Endothelial cell of umbilical vein (primary cell): Measurements from ENCODE around the gene LTBP2. TPM values are rescaled to one million over a fixed set of nuclear protein-coding genes. Genes with fewer than 3 reads are reported as not detected.

Source experiments
- BruUV-seq: library from RNA; stranded (reverse); fragments of 400-500 nt; replicated peaks from 2 replicates; lab custom pipeline; 2021; lab: Mats Ljungman, UMichigan
- CTCF ChIA-PET: fragments of 300-600, 350-600 bp; sonication (Branson Sonifier 250); formaldehyde crosslinking; loops from one replicate; lab custom pipeline; 2021; ENCODE audit warnings: antibody characterized with exemption, inconsistent platforms; lab: Charles Lee
- POLR2A ChIA-PET: fragments of 300-600, 350-600 bp; sonication (Branson Sonifier 250); formaldehyde crosslinking; loops from one replicate; lab custom pipeline; 2021; ENCODE audit warnings: antibody characterized with exemption, inconsistent platforms; lab: Charles Lee
- DNase-seq: peaks from one replicate; pipeline ENCODE4 v3.0.0-alpha.2; 2011; ENCODE audit warnings: low read depth, low spot score
- FAIRE-seq: peaks from 2 replicates; lab custom pipeline; 2011; peaks lifted over from hg19 to GRCh38; lab: Jason Lieb, UNC
- H2AFZ ChIP-seq: 2 replicates; pipeline ENCODE4 v1.6.0; 2012; ENCODE audit warnings: low read depth, low read length, control low read depth, inconsistent platforms
- H3K27ac ChIP-seq: 2 replicates; pipeline ENCODE4 v1.5.1; 2011; ENCODE audit warnings: low read depth, mild to moderate bottlenecking, control low read depth, low read length, moderate library complexity; ENCODE audit not compliant: insufficient read depth
- H3K27me3 ChIP-seq, 2 experiments: 2 replicates each; pipeline versions ENCODE4 v1.6.0 to v1.6.1; 2011; ENCODE audit warnings: low read length in 2 of 2, mixed read lengths in 1 of 2; ENCODE audit not compliant: control insufficient read depth in 2 of 2, insufficient read depth in 2 of 2
- H3K36me3 ChIP-seq, 2 experiments: 2 replicates in 1 of 2; 3 replicates in 1 of 2; pipeline ENCODE4 v1.5.1; 2011; ENCODE audit warnings: low read length in 2 of 2, mild to moderate bottlenecking in 1 of 2, moderate library complexity in 1 of 2; ENCODE audit not compliant: control insufficient read depth in 2 of 2, insufficient read depth in 2 of 2; ENCODE audit errors: extremely low read depth in 1 of 2
- H3K4me1 ChIP-seq: 3 replicates; pipeline ENCODE4 v1.5.1; 2011; ENCODE audit warnings: mild to moderate bottlenecking, low read length; ENCODE audit not compliant: control insufficient read depth, insufficient read depth; ENCODE audit errors: extremely low read depth
- H3K4me2 ChIP-seq: 2 replicates; pipeline ENCODE4 v1.6.1; 2011; ENCODE audit warnings: low read length, control low read depth, mixed read lengths; ENCODE audit not compliant: insufficient read depth
- H3K4me3 ChIP-seq, 3 experiments: fragments of 200-600 bp in 1 of 3; sonication (generic), shearing (Covaris generic) in 1 of 3; replicated peaks in 1 of 3; 2 replicates each; pipeline ENCODE4 v1.5.1; 2011 to 2016; ENCODE audit warnings: control low read depth in 3 of 3, low read length in 3 of 3, mild to moderate bottlenecking in 2 of 3, inconsistent platforms in 1 of 3, low read depth in 1 of 3, moderate library complexity in 1 of 3; ENCODE audit not compliant: insufficient read depth in 1 of 3
- H3K79me2 ChIP-seq: 2 replicates; pipeline ENCODE4 v1.6.0; 2012; ENCODE audit warnings: low read length, inconsistent platforms; ENCODE audit not compliant: control insufficient read depth, insufficient read depth
- H3K9ac ChIP-seq: replicated peaks from 2 replicates; pipeline ENCODE3; 2011; ENCODE audit warnings: low read length, control low read depth; ENCODE audit not compliant: insufficient read depth; ENCODE audit errors: extremely low read depth
- H3K9me1 ChIP-seq: replicated peaks from 3 replicates; pipeline ENCODE4 v1.6.0; 2011; ENCODE audit warnings: mild to moderate bottlenecking, low read length; ENCODE audit not compliant: control insufficient read depth, insufficient read depth; ENCODE audit errors: extremely low read depth
- H3K9me3 ChIP-seq: replicated peaks from 2 replicates; pipeline ENCODE4 v1.5.1; 2012; ENCODE audit warnings: low read length, inconsistent platforms; ENCODE audit not compliant: control insufficient read depth, insufficient read depth
- H4K20me1 ChIP-seq: replicated peaks from 2 replicates; pipeline ENCODE3; 2011; ENCODE audit warnings: mild to moderate bottlenecking, low read length; ENCODE audit not compliant: control insufficient read depth, insufficient read depth; ENCODE audit errors: extremely low read depth
- CTCF ChIP-seq, 2 donors: IDR thresholded peaks; 1 replicate in 1 of 2; 2 replicates in 1 of 2; pipeline ENCODE4 v1.5.1; 2011; ENCODE audit warnings: low read length in 2 of 2, mild to moderate bottlenecking in 2 of 2, moderate library complexity in 2 of 2, control low read depth in 1 of 2, inconsistent platforms in 1 of 2, low read depth in 1 of 2; ENCODE audit not compliant: insufficient read depth in 1 of 2; ENCODE audit errors: extremely low read depth in 1 of 2
- EZH2 ChIP-seq: IDR thresholded peaks from 2 replicates; pipeline ENCODE4 v1.6.1; 2012; ENCODE audit warnings: borderline replicate concordance, low read depth, mild to moderate bottlenecking, moderate library complexity, low read length, inconsistent platforms; ENCODE audit not compliant: severe bottlenecking
- FOS ChIP-seq: IDR thresholded peaks from 2 replicates; pipeline ENCODE4 v1.6.1; 2011; ENCODE audit warnings: mild to moderate bottlenecking, low read length, moderate library complexity, borderline replicate concordance; ENCODE audit not compliant: insufficient read depth
- GATA2 ChIP-seq: IDR thresholded peaks from 2 replicates; pipeline ENCODE4 v1.7.0; 2011; ENCODE audit warnings: low read depth, mild to moderate bottlenecking, moderate library complexity, mixed read lengths, low read length; ENCODE audit not compliant: insufficient read length, insufficient read depth
- JUN ChIP-seq: IDR thresholded peaks from 2 replicates; pipeline ENCODE4 v1.6.1; 2011; ENCODE audit warnings: borderline replicate concordance, low read depth; ENCODE audit not compliant: insufficient read length, insufficient read depth
- MAX ChIP-seq: IDR thresholded peaks from 2 replicates; pipeline ENCODE4 v1.6.1; 2011; ENCODE audit not compliant: insufficient read depth, insufficient read length
- MYC ChIP-seq: IDR thresholded peaks from one replicate; pipeline ENCODE4 v1.6.1; 2011; ENCODE audit warnings: mild to moderate bottlenecking, low read depth, low read length
- POLR2A ChIP-seq: IDR thresholded peaks from 2 replicates; pipeline ENCODE4 v1.6.1; 2012; ENCODE audit warnings: low read depth, mild to moderate bottlenecking, control low read depth, low read length
- POLR2AphosphoS5 ChIP-seq: IDR thresholded peaks from 2 replicates; pipeline ENCODE4 v1.6.1; 2012; ENCODE audit warnings: low read depth, mild to moderate bottlenecking, control low read depth, low read length, moderate library complexity; ENCODE audit not compliant: insufficient read depth
- dilution Hi-C: fragments of 300-500 bp; cut with MboI; formaldehyde crosslinking; loops from one replicate; pipeline ENCODE4 v1.15.0; 2019; ENCODE audit warnings: low sequenced_read_pairs; ENCODE audit not compliant: extremely low pct_ligation_motif_present
- intact Hi-C: fragments of 100-400 bp; cut with micrococcal nuclease; formaldehyde crosslinking; loops from one replicate; pipeline ENCODE4 v1.10.0; 2022
- polyA plus RNA-seq, 4 experiments: library from polyadenylated mRNA; depleted of rRNA in 3 of 4; stranded (reverse) in 3 of 4; unstranded in 1 of 4; fragments of >200 nt; gene quantifications; 2 replicates each; pipeline versions ENCODE4 v1.2.1 to v1.2.3, GENCODE V29; 2011 to 2012; ENCODE audit warnings: missing spikeins in 1 of 4
- total RNA-seq: library from RNA; stranded (reverse); gene quantifications from 2 replicates; pipeline ENCODE4 v1.2.3, GENCODE V29; 2021

LTBP2 gene
- total and polyA plus RNA-seq, 2 donors (not counting 3 experiments of a cell fraction or from before 2014, with no cell fraction given): 209 to 268 TPM

- H3K9me3 ChIP-seq: no peaks in the 10 kb centered on the region
- no peak overlapping the region for H2AFZ ChIP-seq
- ChIA-PET CTCF (interaction anchor here (1.2 to 7.8 kb wide), 6 partner anchors 17 to 188 kb away, joined by 3 to 74 read pairs (median 20); no protein-coding TSS in a partner anchor), POLR2A (interaction anchor here (1.2 kb wide), 1 partner anchor 19 kb away, joined by 3 read pairs; no protein-coding TSS in a partner anchor)
- no peaks in the 10 kb centered on the region for H4K20me1 ChIP-seq
- H3K4me3 ChIP-seq: peak overlapping the region in 1 of 3 experiments; percentile 9
- H3K9ac ChIP-seq: no peak overlapping the region
- dilution Hi-C loops (no loop called here), intact Hi-C loops (loop anchor here (5.0 kb wide), 1 partner anchor 372 kb away; no protein-coding TSS in a partner anchor)
- TF ChIP-seq POLR2A (no peak), MAX (no peak), JUN (no peak), MYC (no peak), EZH2 (no peak), CTCF (IDR thresholded peaks at IDR 0.05; ENCODE audit: extremely low read depth in 1 of 2, insufficient read depth in 1 of 2, low read depth in 1 of 2, low read length in 2 of 2) (no peak), FOS (no peak), GATA2 (no peak), POLR2AphosphoS5 (no peak)
- H3K79me2 ChIP-seq: peaks cover 44% of the 10 kb centered on the region
- peak overlapping the region; percentile 73 for H3K4me2 ChIP-seq
- no peak for DNase-seq
- peaks cover 73% of the 10 kb centered on the region for H3K4me1 ChIP-seq
- H3K27ac ChIP-seq: peak overlapping the region; percentile 98
- no peaks in the 10 kb centered on the region for H3K27me3 ChIP-seq
- no peak for FAIRE-seq
- no peaks in the 10 kb centered on the region for H3K9me1 ChIP-seq
- H3K36me3 ChIP-seq: no peaks in the 10 kb centered on the region
- BruUV-seq: no TSS peak
These were observed 3.7 kb upstream of the LTBP2 start for GRCh38 chr14:74615735-74616134.
